SK-N-SH (cell line): ENCODE measurements around the gene KCTD5.
"Not testable (repeated sequence)": the region's sequence is repeated elsewhere in the genome, so short reads cannot be mapped to it uniquely, and the experiment has no call there.

ENCODE experiments used
- CTCF ChIP-seq: fragments of 200-600 bp; sonication (generic); IDR thresholded peaks from 2 replicates; pipeline ENCODE4 v1.6.1; 2017; ENCODE audit warnings: antibody characterized with exemption, mild to moderate bottlenecking, moderate library complexity
- ELF1 ChIP-seq: IDR thresholded peaks from 2 replicates; pipeline ENCODE4 v1.4.0; 2012
- EZH2phosphoT487 ChIP-seq: fragments of 200-600 bp; sonication (generic); IDR thresholded peaks from 2 replicates; pipeline ENCODE4 v1.6.1; 2017; ENCODE audit warnings: low read depth, mixed run types, mild to moderate bottlenecking, antibody characterized with exemption, moderate library complexity, borderline replicate concordance
- GABPA ChIP-seq: IDR thresholded peaks from 2 replicates; pipeline ENCODE4 v1.4.0; 2012; ENCODE audit warnings: low read depth, mild to moderate bottlenecking
- JUND ChIP-seq: IDR thresholded peaks from 2 replicates; pipeline ENCODE4 v1.4.0; 2012
- MAX ChIP-seq: IDR thresholded peaks from 2 replicates; pipeline ENCODE4 v1.4.0; 2012; ENCODE audit warnings: low read depth
- POLR2AphosphoS5 ChIP-seq: IDR thresholded peaks from 2 replicates; pipeline ENCODE4 v1.6.1; 2012; ENCODE audit warnings: low read depth, low read length
- RCOR1 ChIP-seq: fragments of 150-350 bp; IDR thresholded peaks from 2 replicates; pipeline ENCODE4 v1.6.1; 2017; ENCODE audit warnings: antibody characterized with exemption, low read length
- REST ChIP-seq: IDR thresholded peaks from 2 replicates; pipeline ENCODE4 v1.6.1; 2012; ENCODE audit warnings: mild to moderate bottlenecking, low read depth, low read length, moderate library complexity
- SIN3A ChIP-seq: IDR thresholded peaks from 2 replicates; pipeline ENCODE4 v1.6.1; 2012; ENCODE audit warnings: low read depth, mild to moderate bottlenecking, low read length, moderate library complexity, borderline replicate concordance
- TCF12 ChIP-seq: IDR thresholded peaks from 2 replicates; pipeline ENCODE4 v1.4.0; 2012
- USF1 ChIP-seq: IDR thresholded peaks from 2 replicates; pipeline ENCODE4 v1.4.0; 2012; ENCODE audit warnings: low read depth, borderline replicate concordance
- USF2 ChIP-seq: fragments of 150-350 bp; IDR thresholded peaks from 2 replicates; pipeline ENCODE4 v1.6.1; 2017; ENCODE audit warnings: antibody characterized with exemption, low read length, low read depth, borderline replicate concordance
- YY1 ChIP-seq: IDR thresholded peaks from 2 replicates; pipeline ENCODE4 v1.4.0; 2012; ENCODE audit warnings: low read depth, mild to moderate bottlenecking

- TF ChIP-seq REST, USF1, CTCF, POLR2AphosphoS5, USF2, ELF1, MAX, JUND, EZH2phosphoT487, YY1, RCOR1, TCF12, GABPA, SIN3A: not testable (repeated sequence)
These were observed 22.8 kb upstream of the KCTD5 start for GRCh38 chr16:2659560-2659959.
